Trophoblast cell (in vitro differentiated cells and primary cell): ENCODE measurements around the gene TCF12.
"Not testable (repeated sequence)": the region's sequence is repeated elsewhere in the genome, so short reads cannot be mapped to it uniquely, and the experiment has no call there.

Source experiments
- DNase-seq, 2 donors: peaks; one replicate each; pipeline ENCODE4 v3.0.0-alpha.2; 2016
- H2AFZ ChIP-seq: 2 replicates; pipeline ENCODE4 v1.6.1; 2013; ENCODE audit warnings: low read length, moderate library complexity, mild to moderate bottlenecking; ENCODE audit not compliant: insufficient read depth, poor library complexity
- H2AK5ac ChIP-seq: 2 replicates; pipeline ENCODE4 v1.6.1; 2013; ENCODE audit warnings: mild to moderate bottlenecking, low read length
- H2BK120ac ChIP-seq: 2 replicates; pipeline ENCODE4 v1.6.1; 2013; ENCODE audit warnings: low read length, mild to moderate bottlenecking, moderate library complexity; ENCODE audit not compliant: insufficient read depth, poor library complexity
- H2BK12ac ChIP-seq: 2 replicates; pipeline ENCODE4 v1.6.1; 2013; ENCODE audit warnings: mild to moderate bottlenecking, low read length, moderate library complexity
- H2BK5ac ChIP-seq: 2 replicates; pipeline ENCODE4 v1.6.1; 2013; ENCODE audit warnings: low read length, low read depth, moderate library complexity, mild to moderate bottlenecking; ENCODE audit not compliant: poor library complexity
- H3K14ac ChIP-seq: 2 replicates; pipeline ENCODE4 v1.6.1; 2013; ENCODE audit warnings: mild to moderate bottlenecking, low read length
- H3K18ac ChIP-seq: 2 replicates; pipeline ENCODE4 v1.6.1; 2013; ENCODE audit warnings: mild to moderate bottlenecking, low read length
- H3K23ac ChIP-seq: 2 replicates; pipeline ENCODE4 v1.6.1; 2013; ENCODE audit warnings: low read length
- H3K27ac ChIP-seq: 2 replicates; pipeline ENCODE4 v1.5.1; 2013; ENCODE audit warnings: low read depth, mild to moderate bottlenecking, inconsistent platforms, low read length, moderate library complexity
- H3K27me3 ChIP-seq: 2 replicates; pipeline ENCODE4 v1.6.1; 2013; ENCODE audit warnings: inconsistent platforms, mild to moderate bottlenecking, low read length, moderate library complexity; ENCODE audit not compliant: insufficient read depth
- H3K36me3 ChIP-seq, 2 experiments: 1 replicate in 1 of 2; 2 replicates in 1 of 2; pipeline ENCODE4 v1.6.1; 2013; ENCODE audit warnings: low read length in 2 of 2, mild to moderate bottlenecking in 2 of 2, moderate library complexity in 1 of 2; ENCODE audit not compliant: insufficient read depth in 2 of 2, control insufficient read depth in 1 of 2
- H3K4ac ChIP-seq: 2 replicates; pipeline ENCODE4 v1.6.1; 2013; ENCODE audit warnings: low read depth, mild to moderate bottlenecking, low read length, moderate library complexity
- H3K4me1 ChIP-seq, 2 experiments: 1 replicate in 1 of 2; 2 replicates in 1 of 2; pipeline ENCODE4 v1.6.1; 2013; ENCODE audit warnings: low read length in 2 of 2, mild to moderate bottlenecking in 2 of 2, moderate library complexity in 1 of 2; ENCODE audit not compliant: insufficient read depth in 2 of 2, control insufficient read depth in 1 of 2
- H3K4me2 ChIP-seq: 2 replicates; pipeline ENCODE4 v1.6.1; 2013; ENCODE audit warnings: inconsistent platforms, mild to moderate bottlenecking, low read length, moderate library complexity
- H3K4me3 ChIP-seq: 2 replicates; pipeline ENCODE4 v1.5.1; 2013; ENCODE audit warnings: mild to moderate bottlenecking, low read depth, low read length, inconsistent platforms
- H3K79me1 ChIP-seq: one replicate; pipeline ENCODE4 v1.6.1; 2013; ENCODE audit warnings: low read length
- H3K79me2 ChIP-seq: 2 replicates; pipeline ENCODE4 v1.6.1; 2013; ENCODE audit warnings: low read length, mild to moderate bottlenecking; ENCODE audit not compliant: control insufficient read depth, insufficient read depth, poor library complexity
- H3K9ac ChIP-seq: 2 replicates; pipeline ENCODE4 v1.6.1; 2013; ENCODE audit warnings: mild to moderate bottlenecking, low read length
- H3K9me3 ChIP-seq: 2 replicates; pipeline ENCODE4 v1.6.1; 2013; ENCODE audit warnings: low read depth, mild to moderate bottlenecking, control low read depth, inconsistent platforms, low read length; ENCODE audit not compliant: insufficient read depth
- H4K12ac ChIP-seq: 2 replicates; pipeline ENCODE4 v1.6.1; 2013; ENCODE audit warnings: low read depth, mild to moderate bottlenecking, low read length, moderate library complexity
- H4K8ac ChIP-seq: 2 replicates; pipeline ENCODE4 v1.6.1; 2013; ENCODE audit warnings: low read depth, mild to moderate bottlenecking, low read length, moderate library complexity
- H4K91ac ChIP-seq: one replicate; pipeline ENCODE4 v1.6.1; 2013; ENCODE audit warnings: low read depth, mild to moderate bottlenecking, low read length, moderate library complexity
- WGBS: extraction: QIAGEN DNeasy Blood & Tissue Kit; methylation state at CpG from one replicate; pipeline ENCODE4 v1.1.7; 2013; ENCODE audit warnings: missing lambda C conversion rate; ENCODE audit not compliant: insufficient read length, insufficient coverage; ENCODE audit errors: extremely low coverage; 5-methylcytosine and 5-hydroxymethylcytosine counted together

The TCF12 gene

DNA sequence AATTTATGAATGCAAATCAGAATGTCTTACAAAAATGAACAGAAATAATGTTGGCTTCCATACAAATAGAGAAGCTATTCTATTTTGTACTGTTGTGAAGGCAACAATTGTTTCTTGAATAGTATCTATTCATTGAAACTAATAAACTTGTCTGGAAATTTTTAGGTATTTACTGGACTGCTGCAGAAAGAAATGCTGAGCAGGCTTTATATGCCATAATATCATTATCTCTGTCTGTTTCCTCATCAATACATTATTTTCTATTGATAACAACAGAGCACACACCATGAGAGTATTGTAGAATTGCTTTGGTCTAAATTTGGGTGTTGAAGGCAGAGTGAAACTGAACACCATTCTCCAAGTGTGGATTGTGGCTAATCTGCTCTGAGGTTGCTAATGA, 241.3 kb downstream of the TCF12 start:
- Histone ChIP-seq H3K9ac (no peak overlapping the region), H2AK5ac (no peak overlapping the region), H3K27ac (no peak overlapping the region), H3K79me1 (no peaks in the 10 kb centered on the region), H3K14ac (no peak overlapping the region), H3K4me3 (no peak overlapping the region), H3K4me1 (no peaks in the 10 kb centered on the region), H2BK12ac (no peak overlapping the region), H4K12ac (no peak overlapping the region), H4K8ac (no peak overlapping the region), H3K4me2 (no peak overlapping the region), H3K18ac (no peak overlapping the region), H2BK5ac (no peak overlapping the region), H3K23ac (no peak overlapping the region), H3K36me3 (no peaks in the 10 kb centered on the region), H4K91ac (no peak overlapping the region), H3K27me3 (no peaks in the 10 kb centered on the region), H3K4ac (no peak overlapping the region), H3K9me3 (no peaks in the 10 kb centered on the region), H2BK120ac (no peak overlapping the region), H3K79me2 (no peaks in the 10 kb centered on the region), H2AFZ (no peak overlapping the region)
- no peak for DNase-seq

DNA sequence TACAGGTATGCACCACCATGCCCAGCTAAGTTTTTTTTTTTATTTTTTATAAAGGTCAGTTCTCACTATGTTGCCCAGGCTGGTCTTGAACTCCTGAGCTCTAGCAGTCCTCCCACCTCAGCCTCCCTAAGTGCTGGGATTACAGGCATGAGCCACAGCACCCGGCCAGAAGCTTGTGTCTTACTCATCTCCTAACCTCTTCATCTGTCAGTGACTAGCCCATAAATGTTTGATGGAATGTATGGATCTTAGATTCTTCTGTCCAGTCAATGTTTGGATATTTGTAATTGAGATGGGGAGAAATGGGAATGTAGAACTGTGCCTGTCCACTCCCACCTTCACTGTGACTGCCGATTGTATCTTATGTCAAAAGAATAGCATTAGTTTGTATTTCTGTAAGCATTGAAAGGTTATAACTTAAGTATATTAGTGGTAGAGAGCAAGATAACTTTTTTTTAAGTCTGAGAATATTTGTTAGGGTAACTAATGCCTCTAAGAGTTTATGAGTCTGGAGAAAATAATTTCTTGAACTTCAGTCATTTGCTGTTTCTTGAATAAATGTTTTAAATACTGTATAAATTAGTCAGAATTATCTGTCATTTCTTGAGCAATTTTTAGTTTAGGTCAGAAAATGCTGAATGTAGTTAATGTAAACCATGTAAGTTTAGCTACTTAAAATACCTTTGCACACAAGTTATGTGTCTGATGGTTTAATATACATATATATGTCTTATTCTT, 242.5 kb downstream of the TCF12 start:
- H3K9me3 ChIP-seq = no peaks in the 10 kb centered on the region
- WGBS = no CpG with 5 or more reads among the region's 2 CpGs

DNA sequence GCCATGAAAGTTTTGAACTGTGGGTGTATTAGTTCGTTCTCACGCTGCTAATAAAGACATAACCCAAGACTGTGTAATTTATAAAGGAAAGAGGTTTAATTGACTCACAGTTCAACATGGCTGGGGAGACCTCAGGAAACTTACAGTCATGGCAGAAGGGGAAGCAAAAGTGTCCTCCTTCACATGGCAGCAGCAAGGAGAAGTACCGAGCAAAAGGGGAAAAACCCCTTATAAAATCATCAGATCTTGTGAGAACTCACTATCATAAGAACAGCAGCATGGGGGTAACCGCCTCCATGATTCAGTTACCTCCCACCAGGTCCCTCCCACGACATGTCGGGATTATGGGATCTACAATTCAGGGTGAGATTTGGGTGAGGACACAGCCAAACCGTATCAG, 245.8 kb downstream of the TCF12 start:
- not testable (repeated sequence) for H3K9me3 ChIP-seq, H2AK5ac ChIP-seq, H3K27ac ChIP-seq, H2AFZ ChIP-seq, H2BK120ac ChIP-seq, H4K8ac ChIP-seq, H3K4ac ChIP-seq, H3K36me3 ChIP-seq, H3K4me1 ChIP-seq, H3K18ac ChIP-seq, H3K14ac ChIP-seq, H3K4me3 ChIP-seq, H3K4me2 ChIP-seq, H4K12ac ChIP-seq, H3K79me1 ChIP-seq, H3K9ac ChIP-seq, H4K91ac ChIP-seq, H3K23ac ChIP-seq, H3K79me2 ChIP-seq, DNase-seq, H2BK12ac ChIP-seq, H3K27me3 ChIP-seq, H2BK5ac ChIP-seq
- no CpG with 5 or more reads among the region's 7 CpGs for WGBS

More for the DNA sequence above, 242.5 kb downstream of the TCF12 start:
- Histone ChIP-seq H3K79me2 (no peaks in the 10 kb centered on the region), H3K4me1 (no peaks in the 10 kb centered on the region), H2AFZ (no peak overlapping the region), H3K14ac (no peak overlapping the region), H3K27ac (no peak overlapping the region), H4K91ac (no peak overlapping the region), H3K79me1 (no peaks in the 10 kb centered on the region), H2BK5ac (no peak overlapping the region), H3K4me3 (no peak overlapping the region), H3K4ac (no peak overlapping the region), H2AK5ac (no peak overlapping the region), H3K4me2 (no peak overlapping the region), H3K9ac (no peak overlapping the region), H2BK120ac (no peak overlapping the region), H3K36me3 (no peaks in the 10 kb centered on the region), H2BK12ac (no peak overlapping the region), H3K23ac (no peak overlapping the region), H3K18ac (no peak overlapping the region), H4K8ac (no peak overlapping the region), H4K12ac (no peak overlapping the region), H3K27me3 (no peaks in the 10 kb centered on the region)
- DNase-seq = peak; percentile 47 to 79

DNA sequence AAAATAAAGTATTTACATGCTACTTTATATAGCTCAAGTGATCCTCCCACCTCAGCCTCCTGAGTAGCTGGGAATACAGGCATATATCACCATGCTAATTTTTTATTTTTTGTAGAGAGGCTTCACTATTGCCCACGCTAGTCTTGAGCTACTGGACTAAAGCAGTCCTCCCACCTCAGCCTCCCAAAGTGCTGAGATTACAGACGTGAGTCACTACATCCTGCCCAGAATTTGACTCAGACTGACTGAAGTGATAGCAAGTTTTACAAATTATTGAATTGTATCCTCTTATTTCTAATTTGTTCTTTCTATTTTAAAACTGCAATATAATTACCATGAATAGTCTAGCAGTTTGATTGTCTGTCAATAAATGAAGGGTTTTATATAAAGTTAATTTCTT, 247.5 kb downstream of the TCF12 start:
- Histone ChIP-seq H3K4me3 (no peak overlapping the region), H3K27ac (no peak overlapping the region), H3K9ac (no peak overlapping the region), H3K23ac (no peak overlapping the region), H3K36me3 (no peaks in the 10 kb centered on the region), H2AK5ac (no peak overlapping the region), H2BK12ac (no peak overlapping the region), H3K18ac (no peak overlapping the region), H3K79me2 (no peaks in the 10 kb centered on the region), H2AFZ (no peak overlapping the region), H2BK5ac (no peak overlapping the region), H3K4me2 (no peak overlapping the region), H3K4me1 (no peaks in the 10 kb centered on the region), H2BK120ac (no peak overlapping the region), H4K8ac (no peak overlapping the region), H3K14ac (no peak overlapping the region), H3K9me3 (no peaks in the 10 kb centered on the region), H4K12ac (no peak overlapping the region), H3K27me3 (no peaks in the 10 kb centered on the region), H4K91ac (no peak overlapping the region), H3K4ac (no peak overlapping the region), H3K79me1 (no peaks in the 10 kb centered on the region)
- WGBS = no CpG with 5 or more reads among the region's 2 CpGs
- peak in 1 of 2 donors; percentile 18 for DNase-seq
